Progenitor cell of endocrine pancreas (in vitro differentiated cells): ENCODE measurements around the gene YIF1A. TPM values are rescaled to one million over a fixed set of nuclear protein-coding genes. Genes with fewer than 3 reads are reported as not detected.

ENCODE experiments used
- DNase-seq: peaks from one replicate; pipeline ENCODE4 v3.0.0; 2021; ENCODE audit warnings: low spot score; ENCODE audit not compliant: unreplicated experiment
- H3K27ac Mint-ChIP-seq: 2 replicates; pipeline ENCODE4 v1.8.0; 2021; ENCODE audit warnings: mild to moderate bottlenecking, moderate library complexity, mixed read lengths
- H3K27me3 Mint-ChIP-seq: 2 replicates; pipeline ENCODE4 v1.8.0; 2021; ENCODE audit warnings: mixed read lengths
- H3K36me3 Mint-ChIP-seq: 2 replicates; pipeline ENCODE4 v1.8.0; 2022; ENCODE audit warnings: mixed read lengths; ENCODE audit not compliant: insufficient read depth
- H3K4me1 Mint-ChIP-seq: 2 replicates; pipeline ENCODE4 v1.8.0; 2021; ENCODE audit warnings: low read depth, mixed read lengths
- H3K4me3 Mint-ChIP-seq: 2 replicates; pipeline ENCODE4 v1.8.0; 2021; ENCODE audit warnings: low read depth, mild to moderate bottlenecking, moderate library complexity, mixed read lengths
- H3K9me3 Mint-ChIP-seq: 2 replicates; pipeline ENCODE4 v1.8.0; 2021; ENCODE audit warnings: low read depth, mixed read lengths
- total RNA-seq: library from RNA; stranded (reverse); gene quantifications from 2 replicates; pipeline ENCODE4 v1.2.1, GENCODE V29; 2021
- TF ChIP-seq, protein P1 (sequence below): fragments of 200-600 bp; sonication (generic); IDR thresholded peaks from one replicate; pipeline ENCODE4 v1.5.0; 2021; ENCODE audit warnings: antibody characterized with exemption, mild to moderate bottlenecking; ENCODE audit not compliant: unreplicated experiment

The YIF1A gene
- total RNA-seq, 1 donor from 2014 or later, result 61.7 TPM

DNA sequence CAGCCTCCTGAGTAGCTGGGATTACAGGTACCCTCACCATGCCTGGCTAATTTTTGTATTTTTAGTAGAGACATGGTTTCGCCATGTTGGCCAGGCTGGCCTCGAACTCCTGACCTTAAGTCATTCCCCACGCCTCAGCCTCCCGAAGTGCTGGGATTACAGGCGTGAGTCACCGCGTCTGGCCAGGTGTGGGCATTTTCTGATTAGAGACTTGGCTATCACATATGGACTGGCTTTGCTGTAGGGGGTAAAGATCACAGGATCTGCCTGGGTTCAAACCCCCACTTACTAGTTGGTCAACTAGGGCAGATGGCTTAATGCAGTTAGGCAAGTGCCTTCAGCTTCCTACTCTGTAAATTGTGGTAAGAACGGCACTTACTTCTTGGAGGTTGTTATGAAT, 21.4 kb upstream of the YIF1A start:
- Mint-ChIP-seq H3K4me1 (peaks cover 2% of the 10 kb centered on the region), H3K27ac (no peak overlapping the region), H3K27me3 (peaks cover 41% of the 10 kb centered on the region), H3K4me3 (no peak overlapping the region), H3K36me3 (no peaks in the 10 kb centered on the region), H3K9me3 (no peaks in the 10 kb centered on the region)
- TF ChIP-seq, protein P1, sequence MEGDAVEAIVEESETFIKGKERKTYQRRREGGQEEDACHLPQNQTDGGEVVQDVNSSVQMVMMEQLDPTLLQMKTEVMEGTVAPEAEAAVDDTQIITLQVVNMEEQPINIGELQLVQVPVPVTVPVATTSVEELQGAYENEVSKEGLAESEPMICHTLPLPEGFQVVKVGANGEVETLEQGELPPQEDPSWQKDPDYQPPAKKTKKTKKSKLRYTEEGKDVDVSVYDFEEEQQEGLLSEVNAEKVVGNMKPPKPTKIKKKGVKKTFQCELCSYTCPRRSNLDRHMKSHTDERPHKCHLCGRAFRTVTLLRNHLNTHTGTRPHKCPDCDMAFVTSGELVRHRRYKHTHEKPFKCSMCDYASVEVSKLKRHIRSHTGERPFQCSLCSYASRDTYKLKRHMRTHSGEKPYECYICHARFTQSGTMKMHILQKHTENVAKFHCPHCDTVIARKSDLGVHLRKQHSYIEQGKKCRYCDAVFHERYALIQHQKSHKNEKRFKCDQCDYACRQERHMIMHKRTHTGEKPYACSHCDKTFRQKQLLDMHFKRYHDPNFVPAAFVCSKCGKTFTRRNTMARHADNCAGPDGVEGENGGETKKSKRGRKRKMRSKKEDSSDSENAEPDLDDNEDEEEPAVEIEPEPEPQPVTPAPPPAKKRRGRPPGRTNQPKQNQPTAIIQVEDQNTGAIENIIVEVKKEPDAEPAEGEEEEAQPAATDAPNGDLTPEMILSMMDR, result no peak
- no peak for DNase-seq

DNA sequence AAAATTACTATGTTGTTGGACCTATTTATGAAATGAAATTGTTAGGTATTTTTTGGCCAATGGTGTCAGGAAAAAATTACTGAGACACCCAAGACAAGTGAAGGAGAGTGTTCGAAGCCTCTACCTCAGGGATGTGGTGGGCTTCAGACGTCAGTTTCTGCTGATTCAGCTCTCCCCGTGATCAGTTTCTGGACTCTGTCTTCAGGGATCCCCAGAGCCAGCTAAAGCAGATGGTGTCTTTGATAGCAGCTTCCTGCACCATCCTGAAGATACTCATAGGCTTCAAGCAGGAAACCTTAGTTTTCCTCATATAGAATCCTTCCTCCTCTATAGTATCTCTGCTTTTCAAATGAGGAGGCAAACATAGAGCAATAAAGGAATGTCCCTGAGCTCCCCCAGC, 20.5 kb upstream of the YIF1A start:
- peaks cover 2% of the 10 kb centered on the region for H3K4me1 Mint-ChIP-seq
- H3K4me3 Mint-ChIP-seq, result no peak overlapping the region
- TF ChIP-seq, protein P1, result no peak
- no peaks in the 10 kb centered on the region for H3K9me3 Mint-ChIP-seq
- no peaks in the 10 kb centered on the region for H3K36me3 Mint-ChIP-seq
- no peak for DNase-seq
- H3K27me3 Mint-ChIP-seq, result peaks cover 38% of the 10 kb centered on the region
- no peak overlapping the region for H3K27ac Mint-ChIP-seq

DNA sequence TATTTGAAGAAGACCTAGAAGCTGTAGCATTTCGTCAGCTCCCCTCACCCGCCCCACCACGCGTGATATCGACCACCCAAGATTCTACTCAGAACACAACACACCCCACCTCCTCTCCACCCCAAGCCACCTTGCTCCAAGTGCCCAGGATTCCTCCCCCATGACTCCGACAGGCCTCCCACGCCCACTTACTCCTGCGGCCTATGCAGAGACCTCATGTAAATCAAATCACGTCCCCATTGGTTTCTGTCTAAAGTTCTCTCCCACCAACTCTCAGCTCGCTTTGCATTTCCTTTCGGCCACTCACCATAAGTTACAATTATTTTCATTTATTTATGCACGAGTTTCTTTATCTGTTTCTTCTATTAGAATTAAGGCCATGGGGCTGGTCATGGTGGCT, 13.7 kb upstream of the YIF1A start:
- no peaks in the 10 kb centered on the region for H3K36me3 Mint-ChIP-seq

DNA sequence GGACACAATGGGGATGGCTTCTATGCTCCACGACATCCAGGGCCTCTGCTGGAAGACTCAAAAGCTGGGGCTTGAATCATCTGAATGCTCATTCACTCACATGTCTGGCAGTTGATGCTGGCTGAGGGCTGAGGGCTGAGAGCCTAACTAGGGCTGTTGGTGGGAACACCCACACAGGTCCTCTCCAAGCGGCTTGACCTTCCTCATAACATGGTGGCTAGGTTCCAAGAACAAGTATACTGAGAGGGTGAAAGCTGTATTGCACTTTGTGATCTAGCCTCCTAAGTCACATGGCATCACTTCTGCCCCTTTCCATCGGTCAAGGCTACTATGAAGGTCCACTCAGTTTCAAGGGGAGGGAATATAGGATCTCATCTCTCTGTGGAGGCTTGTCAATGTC, 10.2 kb upstream of the YIF1A start:
- TF ChIP-seq, protein P1, result no peak
- Mint-ChIP-seq H3K4me3 (no peak overlapping the region), H3K9me3 (no peaks in the 10 kb centered on the region), H3K27ac (no peak overlapping the region), H3K36me3 (no peaks in the 10 kb centered on the region), H3K4me1 (no peaks in the 10 kb centered on the region), H3K27me3 (peaks cover 26% of the 10 kb centered on the region)
- no peak for DNase-seq

More for the DNA sequence above, 13.7 kb upstream of the YIF1A start:
- H3K27ac Mint-ChIP-seq, result no peak overlapping the region
- no peaks in the 10 kb centered on the region for H3K9me3 Mint-ChIP-seq
- H3K4me3 Mint-ChIP-seq, result no peak overlapping the region
- DNase-seq, result no peak
- TF ChIP-seq, protein P1, result no peak
- no peaks in the 10 kb centered on the region for H3K4me1 Mint-ChIP-seq
- H3K27me3 Mint-ChIP-seq, result peaks cover 16% of the 10 kb centered on the region

DNA sequence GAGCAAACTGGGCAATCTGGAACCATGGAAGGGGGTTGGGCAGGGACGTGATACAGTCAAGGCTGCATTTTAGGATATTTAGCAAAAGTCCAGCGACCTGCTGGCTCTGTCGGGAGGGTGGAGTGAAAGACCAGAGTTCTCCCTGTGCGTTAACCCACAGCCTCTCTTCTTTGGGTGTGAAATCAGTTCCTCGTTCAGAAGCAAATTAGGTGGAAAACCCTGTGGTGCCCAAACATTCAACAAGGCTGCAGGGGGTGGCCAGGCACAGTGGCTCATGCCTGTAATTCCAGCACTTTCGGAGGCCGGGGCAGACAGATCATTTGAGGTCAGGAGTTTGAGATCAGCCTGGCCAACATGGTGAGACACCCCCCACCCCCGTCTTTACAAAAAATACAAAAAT, 8.7 kb upstream of the YIF1A start:
- Mint-ChIP-seq H3K27ac (no peak overlapping the region), H3K27me3 (peaks cover 37% of the 10 kb centered on the region), H3K9me3 (no peaks in the 10 kb centered on the region), H3K36me3 (no peaks in the 10 kb centered on the region), H3K4me3 (no peak overlapping the region), H3K4me1 (no peaks in the 10 kb centered on the region)
- DNase-seq, result no peak
- TF ChIP-seq, protein P1, result no peak
